Measurements from ENCODE around the gene TECPR1.

DNA sequence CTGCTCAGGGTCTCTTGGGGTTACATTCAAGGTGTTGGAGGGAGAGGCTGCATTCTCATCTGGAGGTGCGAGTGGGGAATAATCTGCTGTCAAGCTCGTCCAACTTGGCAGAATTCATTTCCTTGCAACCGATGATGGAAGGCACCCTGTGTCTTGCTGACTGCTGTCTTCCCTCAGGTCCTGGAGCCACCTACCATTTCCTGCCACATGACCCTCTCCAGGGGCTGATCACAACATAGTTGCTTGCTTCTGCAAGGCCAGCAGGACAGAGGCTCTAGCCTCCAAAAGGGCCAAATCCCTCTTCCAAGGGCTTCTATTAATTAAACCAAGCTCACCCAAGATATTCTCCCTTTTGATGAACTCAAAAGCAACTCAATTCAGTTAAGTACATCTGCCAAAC lies 15.3 kb upstream of the TECPR1 start:
- TF ChIP-seq, protein P1, sequence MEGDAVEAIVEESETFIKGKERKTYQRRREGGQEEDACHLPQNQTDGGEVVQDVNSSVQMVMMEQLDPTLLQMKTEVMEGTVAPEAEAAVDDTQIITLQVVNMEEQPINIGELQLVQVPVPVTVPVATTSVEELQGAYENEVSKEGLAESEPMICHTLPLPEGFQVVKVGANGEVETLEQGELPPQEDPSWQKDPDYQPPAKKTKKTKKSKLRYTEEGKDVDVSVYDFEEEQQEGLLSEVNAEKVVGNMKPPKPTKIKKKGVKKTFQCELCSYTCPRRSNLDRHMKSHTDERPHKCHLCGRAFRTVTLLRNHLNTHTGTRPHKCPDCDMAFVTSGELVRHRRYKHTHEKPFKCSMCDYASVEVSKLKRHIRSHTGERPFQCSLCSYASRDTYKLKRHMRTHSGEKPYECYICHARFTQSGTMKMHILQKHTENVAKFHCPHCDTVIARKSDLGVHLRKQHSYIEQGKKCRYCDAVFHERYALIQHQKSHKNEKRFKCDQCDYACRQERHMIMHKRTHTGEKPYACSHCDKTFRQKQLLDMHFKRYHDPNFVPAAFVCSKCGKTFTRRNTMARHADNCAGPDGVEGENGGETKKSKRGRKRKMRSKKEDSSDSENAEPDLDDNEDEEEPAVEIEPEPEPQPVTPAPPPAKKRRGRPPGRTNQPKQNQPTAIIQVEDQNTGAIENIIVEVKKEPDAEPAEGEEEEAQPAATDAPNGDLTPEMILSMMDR (IDR thresholded peaks at IDR 0.05): no peak
- TF ChIP-seq POLR2A (IDR thresholded peaks at IDR 0.05): no peak

Measured in testis (tissue), 2 donors.